Endodermal cell (in vitro differentiated cells): ENCODE measurements around the gene ITGB7. TPM values are rescaled to one million over a fixed set of nuclear protein-coding genes. Genes with fewer than 3 reads are reported as not detected.

ENCODE experiments used
- DNase-seq: peaks from one replicate; pipeline ENCODE4 v3.0.0-alpha.2; 2017
- H3K27ac ChIP-seq: 2 replicates; pipeline ENCODE4 v1.5.1; 2013; ENCODE audit warnings: mild to moderate bottlenecking, low read depth, low read length, moderate library complexity
- H3K27me3 ChIP-seq: 2 replicates; pipeline ENCODE4 v1.6.1; 2013; ENCODE audit warnings: mild to moderate bottlenecking, low read length, moderate library complexity; ENCODE audit not compliant: insufficient read depth, control insufficient read depth, poor library complexity, severe bottlenecking
- H3K36me3 ChIP-seq: 2 replicates; pipeline ENCODE4 v1.7.0; 2013; ENCODE audit warnings: mild to moderate bottlenecking, low read length, moderate library complexity; ENCODE audit not compliant: control insufficient read depth, insufficient read depth
- H3K4me1 ChIP-seq: one replicate; pipeline ENCODE4 v1.7.0; 2013; ENCODE audit warnings: low read length; ENCODE audit not compliant: control insufficient read depth, insufficient read depth
- H3K4me3 ChIP-seq: 2 replicates; pipeline ENCODE4 v1.5.1; 2013; ENCODE audit warnings: mild to moderate bottlenecking, low read length, moderate library complexity
- H3K9ac ChIP-seq: 2 replicates; pipeline ENCODE4 v1.6.1; 2013; ENCODE audit warnings: mild to moderate bottlenecking, low read length, moderate library complexity; ENCODE audit not compliant: poor library complexity, severe bottlenecking; ENCODE audit errors: extremely low read depth
- H3K9me3 ChIP-seq: 2 replicates; pipeline ENCODE4 v1.6.1; 2013; ENCODE audit warnings: mild to moderate bottlenecking, low read length, moderate library complexity; ENCODE audit not compliant: control insufficient read depth
- H3K27ac Mint-ChIP-seq: 2 replicates; pipeline ENCODE4 v1.8.0; 2020; ENCODE audit warnings: mixed read lengths
- H3K27me3 Mint-ChIP-seq: 2 replicates; pipeline ENCODE4 v1.8.0; 2021; ENCODE audit warnings: mild to moderate bottlenecking, mixed read lengths; ENCODE audit not compliant: insufficient read depth
- H3K36me3 Mint-ChIP-seq: 2 replicates; pipeline ENCODE4 v1.8.0; 2020; ENCODE audit warnings: low read depth, mixed read lengths
- H3K4me1 Mint-ChIP-seq: 2 replicates; pipeline ENCODE4 v1.8.0; 2020; ENCODE audit warnings: mixed read lengths
- H3K4me3 Mint-ChIP-seq: 2 replicates; pipeline ENCODE4 v1.8.0; 2020; ENCODE audit warnings: mild to moderate bottlenecking, moderate library complexity, mixed read lengths
- H3K9me3 Mint-ChIP-seq: 2 replicates; pipeline ENCODE4 v1.8.0; 2020; ENCODE audit warnings: mild to moderate bottlenecking, mixed read lengths
- WGBS, 2 experiments: methylation state at CpG; one replicate each; pipeline versions ENCODE4 v1.1.5 to v1.1.7; 2013; ENCODE audit warnings: missing lambda C conversion rate in 2 of 2, mixed read lengths in 1 of 2; ENCODE audit not compliant: insufficient coverage in 1 of 2, insufficient read length in 1 of 2; 5-methylcytosine and 5-hydroxymethylcytosine counted together
- long read RNA-seq, 4 experiments: library from polyadenylated mRNA in 2 of 4; library from RNA in 1 of 4; library from capped mRNA in 1 of 4; stranded (forward) in 3 of 4; unstranded in 1 of 4; transcript quantifications; one replicate each; pipeline ENCODE4 v2.0.0, GENCODE V29; 2020 to 2021; ENCODE audit warnings: inconsistent platforms in 1 of 4
- polyA plus RNA-seq, 2 experiments: library from polyadenylated mRNA; stranded (reverse); fragments of 50-300 nt; gene quantifications; one replicate each; pipeline ENCODE4 v1.2.3, GENCODE V29; 2013
- total RNA-seq, 2 donors: library from RNA; stranded (reverse); fragmentation: NEBNext Ultra II Directional in 1 of 2; extraction: Animal tissue kit (Norgen Biotek cat#: 25700) in 1 of 2; gene quantifications; 2 replicates in 1 of 2; 3 replicates in 1 of 2; pipeline ENCODE4 v1.2.1, GENCODE V29; 2021
- TF ChIP-seq, protein P1 (sequence below): fragments of 200-600 bp; sonication (generic); conservative IDR thresholded peaks from 2 replicates; pipeline ENCODE4 v1.5.0; 2021; ENCODE audit warnings: antibody characterized with exemption, mild to moderate bottlenecking

The ITGB7 gene, protein sequence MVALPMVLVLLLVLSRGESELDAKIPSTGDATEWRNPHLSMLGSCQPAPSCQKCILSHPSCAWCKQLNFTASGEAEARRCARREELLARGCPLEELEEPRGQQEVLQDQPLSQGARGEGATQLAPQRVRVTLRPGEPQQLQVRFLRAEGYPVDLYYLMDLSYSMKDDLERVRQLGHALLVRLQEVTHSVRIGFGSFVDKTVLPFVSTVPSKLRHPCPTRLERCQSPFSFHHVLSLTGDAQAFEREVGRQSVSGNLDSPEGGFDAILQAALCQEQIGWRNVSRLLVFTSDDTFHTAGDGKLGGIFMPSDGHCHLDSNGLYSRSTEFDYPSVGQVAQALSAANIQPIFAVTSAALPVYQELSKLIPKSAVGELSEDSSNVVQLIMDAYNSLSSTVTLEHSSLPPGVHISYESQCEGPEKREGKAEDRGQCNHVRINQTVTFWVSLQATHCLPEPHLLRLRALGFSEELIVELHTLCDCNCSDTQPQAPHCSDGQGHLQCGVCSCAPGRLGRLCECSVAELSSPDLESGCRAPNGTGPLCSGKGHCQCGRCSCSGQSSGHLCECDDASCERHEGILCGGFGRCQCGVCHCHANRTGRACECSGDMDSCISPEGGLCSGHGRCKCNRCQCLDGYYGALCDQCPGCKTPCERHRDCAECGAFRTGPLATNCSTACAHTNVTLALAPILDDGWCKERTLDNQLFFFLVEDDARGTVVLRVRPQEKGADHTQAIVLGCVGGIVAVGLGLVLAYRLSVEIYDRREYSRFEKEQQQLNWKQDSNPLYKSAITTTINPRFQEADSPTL
- 1 to 10 TPM; 1.4 TPM for total RNA-seq
- 0.18 TPM for polyA plus RNA-seq (2013, experiment 1 of 2)
- polyA plus RNA-seq (2013, experiment 2 of 2) = 0.46 TPM
- long read RNA-seq, experiment 1 = 0 reads
- long read RNA-seq, experiment 2 = 0 reads
- long read RNA-seq, experiment 3, partial matches to known transcripts = 4 of 7 reads
- long read RNA-seq, experiment 3, other reads (novel, unspliced or antisense) = 3 of 7 reads
- long read RNA-seq, experiment 4, partial matches to known transcripts = 0 of 1 reads
- long read RNA-seq, experiment 4, other reads (novel, unspliced or antisense) = 1 of 1 reads

DNA sequence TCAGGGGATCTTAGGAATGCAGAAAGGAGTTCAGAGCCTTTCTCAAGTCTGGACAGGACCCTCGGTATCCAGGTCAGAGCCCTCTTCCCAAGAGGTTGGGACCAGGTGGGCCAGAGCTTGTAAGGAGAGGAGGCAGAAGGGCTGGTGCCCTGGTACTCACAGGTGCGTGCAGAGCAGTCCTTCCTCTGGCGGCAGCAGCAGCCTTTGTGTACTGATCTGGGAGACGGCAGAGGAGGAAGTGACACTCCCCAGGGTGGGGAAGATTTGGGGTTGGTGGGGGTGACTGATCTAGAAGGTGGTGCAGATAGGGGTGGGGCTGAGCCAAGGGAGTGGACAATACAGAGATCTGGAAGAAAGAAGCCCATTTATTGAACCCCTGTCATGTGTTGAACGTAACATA is at the start of gene ITGB7:
Gene ITGB7, minus strand, starts transcription at position 210 of the 400 bp plus-strand sequence. CDS start 6,808 bp downstream, outside the sequence.
- Histone ChIP-seq H3K9me3 (no peaks in the 10 kb centered on the region), H3K27ac (no peak within 1 kb of the TSS), H3K4me3 (no peak within 1 kb of the TSS), H3K27me3 (no peaks in the 10 kb centered on the region), H3K4me1 (no peaks in the 10 kb centered on the region), H3K36me3 (no peaks in the 10 kb centered on the region), H3K9ac (no peak within 1 kb of the TSS)
- TF ChIP-seq, protein P1, sequence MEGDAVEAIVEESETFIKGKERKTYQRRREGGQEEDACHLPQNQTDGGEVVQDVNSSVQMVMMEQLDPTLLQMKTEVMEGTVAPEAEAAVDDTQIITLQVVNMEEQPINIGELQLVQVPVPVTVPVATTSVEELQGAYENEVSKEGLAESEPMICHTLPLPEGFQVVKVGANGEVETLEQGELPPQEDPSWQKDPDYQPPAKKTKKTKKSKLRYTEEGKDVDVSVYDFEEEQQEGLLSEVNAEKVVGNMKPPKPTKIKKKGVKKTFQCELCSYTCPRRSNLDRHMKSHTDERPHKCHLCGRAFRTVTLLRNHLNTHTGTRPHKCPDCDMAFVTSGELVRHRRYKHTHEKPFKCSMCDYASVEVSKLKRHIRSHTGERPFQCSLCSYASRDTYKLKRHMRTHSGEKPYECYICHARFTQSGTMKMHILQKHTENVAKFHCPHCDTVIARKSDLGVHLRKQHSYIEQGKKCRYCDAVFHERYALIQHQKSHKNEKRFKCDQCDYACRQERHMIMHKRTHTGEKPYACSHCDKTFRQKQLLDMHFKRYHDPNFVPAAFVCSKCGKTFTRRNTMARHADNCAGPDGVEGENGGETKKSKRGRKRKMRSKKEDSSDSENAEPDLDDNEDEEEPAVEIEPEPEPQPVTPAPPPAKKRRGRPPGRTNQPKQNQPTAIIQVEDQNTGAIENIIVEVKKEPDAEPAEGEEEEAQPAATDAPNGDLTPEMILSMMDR = no peak
- 63% methylated on average over 1 to 4 of the region's 5 CpGs for WGBS, 2 experiments
- H3K4me1 Mint-ChIP-seq = peaks cover 5% of the 10 kb centered on the region
- no peak within 1 kb of the TSS for H3K27ac Mint-ChIP-seq
- H3K9me3 Mint-ChIP-seq = no peaks in the 10 kb centered on the region
- H3K36me3 Mint-ChIP-seq = peaks cover 4% of the 10 kb centered on the region
- peak; percentile 59 for DNase-seq
- no peak within 1 kb of the TSS for H3K4me3 Mint-ChIP-seq
- H3K27me3 Mint-ChIP-seq = peaks cover 32% of the 10 kb centered on the region

DNA sequence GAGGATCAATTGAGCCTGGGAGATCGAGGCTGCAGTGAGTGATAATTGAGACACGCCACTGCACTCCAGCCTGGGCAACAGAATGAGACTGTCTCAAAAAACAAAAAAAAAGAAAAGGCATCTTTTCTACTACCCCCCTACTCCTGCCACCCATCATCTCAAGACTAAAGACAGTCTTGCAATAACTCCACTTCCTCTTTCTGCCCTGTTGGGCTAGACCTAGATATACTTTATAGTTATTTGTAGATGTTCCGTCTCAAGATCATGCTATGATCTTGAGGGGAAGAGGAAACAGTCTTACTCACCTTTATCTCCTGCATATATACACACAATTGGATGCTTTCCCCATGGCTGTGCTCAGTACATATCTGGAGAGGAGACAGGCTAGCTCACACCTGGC is 48.9 kb upstream of the ITGB7 start:
- H3K4me3 Mint-ChIP-seq = no peak overlapping the region

More for the DNA sequence above, 48.9 kb upstream of the ITGB7 start:
- Histone ChIP-seq H3K4me1 (peaks cover 3% of the 10 kb centered on the region), H3K9me3 (no peaks in the 10 kb centered on the region), H3K9ac (no peak overlapping the region), H3K4me3 (no peak overlapping the region), H3K27ac (no peak overlapping the region), H3K36me3 (peaks cover 11% of the 10 kb centered on the region), H3K27me3 (no peaks in the 10 kb centered on the region)
- TF ChIP-seq, protein P1 = no peak
- H3K27ac Mint-ChIP-seq = no peak overlapping the region
- no peaks in the 10 kb centered on the region for H3K9me3 Mint-ChIP-seq
- peaks cover 11% of the 10 kb centered on the region for H3K4me1 Mint-ChIP-seq
- H3K27me3 Mint-ChIP-seq = no peaks in the 10 kb centered on the region
- no peak for DNase-seq
- H3K36me3 Mint-ChIP-seq = peaks cover 11% of the 10 kb centered on the region
- 91 to 93% methylated on average over 2 of the region's 3 CpGs for WGBS, 2 experiments
